IPS-NIHi11 (cell line): ENCODE measurements around the gene IL4I1.

Experiments
- DNase-seq: peaks from one replicate; pipeline ENCODE4 v3.0.0; 2012; ENCODE audit warnings: mixed read lengths, low spot score

The IL4I1 gene

GRCh38 chr19:49924004-49924880 is 27.6 kb upstream of the IL4I1 start:
- DNase-seq, result no peak

- DNase-seq, result no peak
Measured at GRCh38 chr19:49923055-49924003, 26.6 kb upstream of the IL4I1 start.

GRCh38 chr19:49921871-49922795 is 25.4 kb upstream of the IL4I1 start:
- DNase-seq, result no peak

GRCh38 chr19:49920624-49921363 is 24.1 kb upstream of the IL4I1 start:
- no peak for DNase-seq

GRCh38 chr19:49918089-49918488 is 21.4 kb upstream of the IL4I1 start:
- no peak for DNase-seq

- DNase-seq, result peak; percentile 67
Measured at GRCh38 chr19:49916839-49917733, 20.4 kb upstream of the IL4I1 start.

GRCh38 chr19:49915271-49915670 is 18.6 kb upstream of the IL4I1 start:
- DNase-seq, result no peak

- no peak for DNase-seq
Measured at GRCh38 chr19:49913720-49914119, 17.0 kb upstream of the IL4I1 start.

GRCh38 chr19:49912965-49913685 is 16.4 kb upstream of the IL4I1 start:
- peak; percentile 59 for DNase-seq

- no peak for DNase-seq
Measured at GRCh38 chr19:49911381-49912145, 14.9 kb upstream of the IL4I1 start.

GRCh38 chr19:49910179-49910578 is 13.5 kb upstream of the IL4I1 start:
- DNase-seq, result no peak

GRCh38 chr19:49908480-49909420 is 12.1 kb upstream of the IL4I1 start:
- no peak for DNase-seq

- no peak for DNase-seq
Measured at GRCh38 chr19:49907745-49908446, 11.2 kb upstream of the IL4I1 start.

GRCh38 chr19:49906879-49907564 is 10.3 kb upstream of the IL4I1 start:
- no peak for DNase-seq

- no peak for DNase-seq
Measured at GRCh38 chr19:49904136-49904535, 7.4 kb upstream of the IL4I1 start.
